K562 (cell line): Measurements from ENCODE around the gene SLC31A1. TPM values are rescaled to one million over a fixed set of nuclear protein-coding genes. Genes with fewer than 3 reads are reported as not detected.

ENCODE experiments used
- ATF3 ChIP-seq, 2 experiments: fragments of 450-650 bp in 1 of 2; sonication (generic) in 1 of 2; formaldehyde crosslinking in 1 of 2; IDR thresholded peaks in 1 of 2; conservative IDR thresholded peaks in 1 of 2; 2 replicates each; pipeline versions ENCODE4 v1.6.1 to v1.8.1; 2016 to 2023; ENCODE audit warnings: mild to moderate bottlenecking in 2 of 2, moderate library complexity in 2 of 2, inconsistent platforms in 1 of 2, missing genetic modification reagents in 1 of 2
- BHLHE40 ChIP-seq: IDR thresholded peaks from 2 replicates; pipeline ENCODE4 v1.6.1; 2011; ENCODE audit warnings: low read length, improper control_type of control experiment
- BRF1 ChIP-seq: IDR thresholded peaks from 3 replicates; pipeline ENCODE4 v1.6.1; 2011; ENCODE audit warnings: borderline replicate concordance, mild to moderate bottlenecking; ENCODE audit not compliant: insufficient read length; ENCODE audit errors: extremely low read depth
- CAMTA2 ChIP-seq: fragments of 250-450 bp; sonication (Bioruptor Pico); conservative IDR thresholded peaks from 2 replicates; pipeline ENCODE4 v1.5.1; 2022
- CBFB ChIP-seq: sonication (generic); formaldehyde crosslinking; IDR thresholded peaks from 2 replicates; pipeline ENCODE4 v1.4.0; 2020; ENCODE audit warnings: mild to moderate bottlenecking, missing genetic modification reagents
- CEBPG ChIP-seq, 3 experiments: fragments of 200-800 bp in 1 of 3; sonication (Bioruptor generic) in 1 of 3; sonication (generic) in 1 of 3; formaldehyde crosslinking in 1 of 3; IDR thresholded peaks in 2 of 3; conservative IDR thresholded peaks in 1 of 3; 2 replicates each; pipeline versions ENCODE4 v1.6.1 to v1.8.0; 2016 to 2022; ENCODE audit warnings: missing compliant biosample characterization in 2 of 3, missing genetic modification characterization in 2 of 3, mild to moderate bottlenecking in 1 of 3, missing genetic modification reagents in 1 of 3
- DPF2 ChIP-seq: fragments of 450-650 bp; IDR thresholded peaks from 2 replicates; pipeline ENCODE4 v1.6.1; 2016
- LARP7 ChIP-seq: fragments of 450-650 bp; IDR thresholded peaks from 2 replicates; pipeline ENCODE4 v1.6.1; 2016
- MEF2A ChIP-seq: IDR thresholded peaks from 2 replicates; pipeline ENCODE4 v1.6.1; 2011; ENCODE audit warnings: low read depth, mild to moderate bottlenecking, low read length, moderate library complexity; ENCODE audit not compliant: control insufficient read depth
- MTA3 ChIP-seq: fragments of 450-650 bp; formaldehyde crosslinking; IDR thresholded peaks from 2 replicates; pipeline ENCODE4 v1.6.1; 2017; ENCODE audit warnings: mild to moderate bottlenecking, borderline replicate concordance
- MXI1 ChIP-seq: IDR thresholded peaks from 2 replicates; pipeline ENCODE4 v1.6.1; 2011; ENCODE audit warnings: low read depth, mild to moderate bottlenecking, improper control_type of control experiment, low read length
- NCOA1 ChIP-seq: fragments of 450-650 bp; IDR thresholded peaks from 2 replicates; pipeline ENCODE4 v1.6.1; 2016; ENCODE audit warnings: low read depth
- NFATC3 ChIP-seq: fragments of 450-650 bp; IDR thresholded peaks from 2 replicates; pipeline ENCODE4 v1.6.1; 2017; ENCODE audit warnings: mild to moderate bottlenecking
- OTX1 ChIP-seq: fragments of 450-650 bp; formaldehyde crosslinking; IDR thresholded peaks from 2 replicates; pipeline ENCODE4 v1.4.0; 2022; ENCODE audit warnings: mild to moderate bottlenecking
- POLR2AphosphoS2 ChIP-seq: IDR thresholded peaks from 2 replicates; pipeline ENCODE4 v1.6.1; 2012; ENCODE audit warnings: low read length, improper control_type of control experiment
- PTRF ChIP-seq: fragments of 450-650 bp; IDR thresholded peaks from 2 replicates; pipeline ENCODE4 v1.6.1; 2016; ENCODE audit warnings: mild to moderate bottlenecking, missing genetic modification characterization, missing compliant biosample characterization
- RBFOX2 ChIP-seq: fragments of 200-400 bp; formaldehyde crosslinking; IDR thresholded peaks from 2 replicates; pipeline ENCODE4 v1.6.1; 2017; ENCODE audit warnings: low read depth, mild to moderate bottlenecking, low read length, moderate library complexity
- SIN3A ChIP-seq, 2 experiments: fragments of 150-350 bp in 1 of 2; IDR thresholded peaks; 2 replicates each; pipeline ENCODE4 v1.6.1; 2011 to 2016; ENCODE audit warnings: borderline replicate concordance in 2 of 2, low read depth in 2 of 2, low read length in 2 of 2, mild to moderate bottlenecking in 2 of 2, moderate library complexity in 2 of 2; ENCODE audit not compliant: control insufficient read depth in 1 of 2
- TAF1 ChIP-seq: IDR thresholded peaks from 2 replicates; pipeline ENCODE4 v1.6.1; 2011; ENCODE audit warnings: mild to moderate bottlenecking, low read length, moderate library complexity; ENCODE audit not compliant: insufficient read depth, control insufficient read depth, severe bottlenecking; ENCODE audit errors: extremely low read depth
- TCFL5 ChIP-seq: fragments of 250-450 bp; sonication (Bioruptor Pico); conservative IDR thresholded peaks from 2 replicates; pipeline ENCODE4 v1.6.1; 2021; ENCODE audit warnings: mild to moderate bottlenecking, moderate library complexity, matching md5 sums
- VEZF1 ChIP-seq: fragments of 200-800 bp; sonication (Bioruptor generic); IDR thresholded peaks from 2 replicates; pipeline ENCODE4 v1.6.1; 2017; ENCODE audit warnings: missing genetic modification characterization, missing compliant biosample characterization
- ZBTB2 ChIP-seq: fragments of 450-650 bp; IDR thresholded peaks from 2 replicates; pipeline ENCODE4 v1.6.1; 2016; ENCODE audit warnings: antibody characterized with exemption
- ZFP1 ChIP-seq: fragments of 450-650 bp; formaldehyde crosslinking; IDR thresholded peaks from 2 replicates; pipeline ENCODE4 v1.4.0; 2020; ENCODE audit warnings: mild to moderate bottlenecking, mixed read lengths
- ZNF143 ChIP-seq: sonication (generic); formaldehyde crosslinking; IDR thresholded peaks from 2 replicates; pipeline ENCODE4 v1.9.0; 2022; ENCODE audit warnings: mild to moderate bottlenecking, missing genetic modification reagents
- polyA plus RNA-seq, 8 experiments: library from polyadenylated mRNA; depleted of rRNA in 4 of 8; stranded (reverse) in 5 of 8; unstranded in 3 of 8; fragments of >200 nt; fragmentation: Nextera tagmentation in 2 of 8; fragmentation: Illumina TruSeq in 1 of 8; extraction: Ambion mirVana in 2 of 8; extraction: Trizol in 1 of 8; gene quantifications; 2 replicates each; pipeline versions ENCODE4 v1.2.1 to v1.2.3, GENCODE V29; 2011 to 2014; ENCODE audit warnings: inconsistent platforms in 1 of 8, missing spikeins in 1 of 8
- total RNA-seq, 7 experiments: library from RNA; depleted of rRNA in 6 of 7; stranded (reverse); fragments of >200 nt in 6 of 7; fragmentation: Illumina TruSeq in 2 of 7; extraction: Trizol in 2 of 7; gene quantifications; 2 replicates each; pipeline versions ENCODE4 v1.2.1 to v1.2.3, GENCODE V29; 2011 to 2021; ENCODE audit warnings: low replicate concordance in 1 of 7

Gene SLC31A1
- total and polyA plus RNA-seq, 9 of the 15 experiments (the other 6 are each of a cell fraction or from before 2014, with no cell fraction given) = 15.4 to 40.7 (median 25.9) TPM

- TF ChIP-seq SIN3A (IDR thresholded peaks at IDR 0.05; ENCODE audit: borderline replicate concordance in 2 of 2, control insufficient read depth in 1 of 2, low read depth in 2 of 2, low read length in 2 of 2) (peak; percentile 51 to 80; a peak in 2 of 4 replicates), ZBTB2 (peak; percentile 82), RBFOX2 (peak; percentile 91), MTA3 (0 out of 2 replicates have a peak, but pooled peaks have one; percentile 50), CAMTA2 (CRISPR knock-in tag) (no peak), MEF2A (no peak), CEBPG (CRISPR knock-in tag; IDR thresholded peaks at IDR 0.05) (peak; percentile 66), CEBPG (tag; conservative IDR thresholded peaks at IDR 0.05 in 1 of 2, IDR thresholded peaks at IDR 0.05 in 1 of 2) (no peak), TAF1 (peak; percentile 65), POLR2AphosphoS2 (no peak), NCOA1 (no peak), ZFP1 (CRISPR knock-in tag) (no peak), ZNF143 (no peak), BRF1 (no peak), TCFL5 (CRISPR knock-in tag) (no peak), BHLHE40 (peak; percentile 97), MXI1 (peak; percentile 26; the same call in 1 of the 2 replicates), PTRF (tag) (no peak), NFATC3 (no peak), VEZF1 (CRISPR knock-in tag) (peak; percentile 62; the same call in 1 of the 2 replicates), CBFB (CRISPR knock-in tag) (0 out of 2 replicates have a peak, but pooled peaks have one; percentile 3), ATF3 (IDR thresholded peaks at IDR 0.05) (peak; percentile 85), ATF3 (CRISPR knock-in tag; conservative IDR thresholded peaks at IDR 0.05) (no peak), LARP7 (no peak), OTX1 (CRISPR knock-in tag) (0 out of 2 replicates have a peak, but pooled peaks have one; percentile 69), DPF2 (peak; percentile 54; the same call in 1 of the 2 replicates)
These were observed at the start of gene SLC31A1, which contains the start of gene FKBP15 (continued) for GRCh38 chr9:113221003-113221799.
